HG02623 (cell line): ENCODE data around the gene EIF4G3.

Experiments
- ATAC-seq: cut with Tn5 transposase; IDR thresholded peaks from one replicate; pipeline ENCODE4 v1.9.1; 2021; ENCODE audit warnings: moderate library complexity; ENCODE audit not compliant: unreplicated experiment

The EIF4G3 gene

GRCh38 chr1:20775700-20776099, 401.0 kb downstream of the EIF4G3 start:
- no peak for ATAC-seq

GRCh38 chr1:20771780-20772179, 404.9 kb downstream of the EIF4G3 start:
- ATAC-seq, result no peak

- ATAC-seq, result no peak
Measured at GRCh38 chr1:20770314-20771087, 406.2 kb downstream of the EIF4G3 start.

GRCh38 chr1:20767271-20767670, 409.4 kb downstream of the EIF4G3 start:
- ATAC-seq, result no peak

GRCh38 chr1:20763417-20763816, 413.3 kb downstream of the EIF4G3 start:
- no peak for ATAC-seq

- ATAC-seq, result no peak
Measured at GRCh38 chr1:20760322-20760721, 416.4 kb downstream of the EIF4G3 start.
